Measurements from ENCODE around the gene DYSF.
"Not testable (repeated sequence)": the region's sequence is repeated elsewhere in the genome, so short reads cannot be mapped to it uniquely, and the experiment has no call there.

Gene DYSF

GRCh38 chr2:71419976-71420375 lies 33.4 kb upstream of the DYSF start:
- Mint-ChIP-seq H3K27ac (no peak overlapping the region), H3K27me3 (ENCODE audit: low read depth, poor library complexity) (no peaks in the 10 kb centered on the region), H3K9me3 (no peaks in the 10 kb centered on the region), H3K4me3 (no peak overlapping the region), H3K36me3 (ENCODE audit: low read depth) (peaks cover 33% of the 10 kb centered on the region), H3K4me1 (peaks cover 22% of the 10 kb centered on the region)
- no peak for DNase-seq
- TF ChIP-seq CTCF (IDR thresholded peaks at IDR 0.05) = no peak

GRCh38 chr2:71422786-71423185 lies 30.6 kb upstream of the DYSF start:
- Mint-ChIP-seq H3K9me3 (no peaks in the 10 kb centered on the region), H3K4me3 (no peak overlapping the region), H3K4me1 (peaks cover 16% of the 10 kb centered on the region), H3K27me3 (ENCODE audit: low read depth, poor library complexity) (no peaks in the 10 kb centered on the region), H3K27ac (peak overlapping the region; percentile 96), H3K36me3 (ENCODE audit: low read depth) (peaks cover 54% of the 10 kb centered on the region)
- no peak for TF ChIP-seq CTCF (IDR thresholded peaks at IDR 0.05)
- DNase-seq = no peak

- Mint-ChIP-seq H3K27me3 (ENCODE audit: low read depth, poor library complexity) (no peaks in the 10 kb centered on the region), H3K27ac (peak overlapping the region; percentile 53), H3K36me3 (ENCODE audit: low read depth) (peaks cover 62% of the 10 kb centered on the region), H3K4me3 (no peak overlapping the region), H3K4me1 (peaks cover 12% of the 10 kb centered on the region), H3K9me3 (no peaks in the 10 kb centered on the region)
- no peak for DNase-seq
- no peak for TF ChIP-seq CTCF (IDR thresholded peaks at IDR 0.05)
Observed at GRCh38 chr2:71423817-71424420, 29.4 kb upstream of the DYSF start.

- H3K36me3 Mint-ChIP-seq (ENCODE audit: low read depth) = peaks cover 85% of the 10 kb centered on the region
Observed at GRCh38 chr2:71426721-71427120, 26.6 kb upstream of the DYSF start.

GRCh38 chr2:71428472-71429383 lies 24.6 kb upstream of the DYSF start:
- H3K27me3 Mint-ChIP-seq (ENCODE audit: low read depth, poor library complexity) = no peaks in the 10 kb centered on the region
- H3K36me3 Mint-ChIP-seq (ENCODE audit: low read depth) = peaks cover 92% of the 10 kb centered on the region
- peaks cover 4% of the 10 kb centered on the region for H3K4me1 Mint-ChIP-seq
- H3K4me3 Mint-ChIP-seq = no peak overlapping the region
- H3K27ac Mint-ChIP-seq = peak overlapping the region; percentile 5
- no peak for DNase-seq
- H3K9me3 Mint-ChIP-seq = no peaks in the 10 kb centered on the region
- TF ChIP-seq CTCF (IDR thresholded peaks at IDR 0.05) = no peak

More at GRCh38 chr2:71426721-71427120, 26.6 kb upstream of the DYSF start:
- Mint-ChIP-seq H3K4me3 (no peak overlapping the region), H3K4me1 (peaks cover 8% of the 10 kb centered on the region), H3K9me3 (no peaks in the 10 kb centered on the region), H3K27me3 (ENCODE audit: low read depth, poor library complexity) (no peaks in the 10 kb centered on the region), H3K27ac (peak overlapping the region; percentile 13)
- DNase-seq = no peak
- TF ChIP-seq CTCF (IDR thresholded peaks at IDR 0.05) = no peak

GRCh38 chr2:71445142-71445541 lies 8.2 kb upstream of the DYSF start:
- not testable (repeated sequence) for DNase-seq; H3K4me3 Mint-ChIP-seq; H3K27ac Mint-ChIP-seq; H3K27me3 Mint-ChIP-seq (ENCODE audit: low read depth, poor library complexity)
- H3K4me1 Mint-ChIP-seq = peaks cover 20% of the 10 kb centered on the region
- H3K9me3 Mint-ChIP-seq = peaks cover 17% of the 10 kb centered on the region
- H3K36me3 Mint-ChIP-seq (ENCODE audit: low read depth) = peaks cover 48% of the 10 kb centered on the region
